Measurements from ENCODE around the gene IGF2R. TPM values are rescaled to one million over a fixed set of nuclear protein-coding genes. Genes with fewer than 3 reads are reported as not detected.

IGF2R gene
- total and polyA plus RNA-seq, 2 of the 13 experiments (the other 11 are each of a cell fraction or from before 2014, with no cell fraction given): 38.3 to 70.0 TPM

GRCh38 chr6:160036790-160037206, 67.9 kb downstream of the IGF2R start:
- ATAC-seq: no peak
- CTCF ChIA-PET (ENCODE audit: low intra/inter-chr PET ratio, low total read pairs): no interaction called here
- 96% methylated on average over 4 of the region's 4 CpGs for WGBS (ENCODE audit: low lambda C conversion rate)

DNA sequence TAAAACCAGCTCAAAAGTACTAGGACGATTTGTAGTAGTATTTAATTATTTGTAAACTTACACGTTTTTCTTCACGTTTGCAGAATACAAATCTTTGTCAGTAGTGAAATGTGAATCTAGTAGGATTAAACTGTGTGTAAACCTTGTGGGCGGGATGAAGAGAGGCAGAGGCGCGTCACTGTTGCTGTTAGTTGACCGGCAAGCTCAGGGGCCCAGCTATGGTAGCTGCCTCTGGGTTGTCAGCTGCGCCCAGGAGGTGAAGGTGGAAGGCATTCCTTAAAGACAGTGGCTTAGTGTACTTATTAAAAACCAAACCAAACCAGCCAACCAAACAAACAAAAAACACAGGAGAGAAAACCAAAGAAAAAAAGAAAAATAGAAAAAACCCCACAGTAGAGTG, 69.6 kb downstream of the IGF2R start:
- Histone ChIP-seq H3K4me3 (replicated peaks in 1 of 3; ENCODE audit: insufficient read depth in 1 of 3, low read depth in 2 of 3, low read length in 3 of 3) (no peak overlapping the region), H3K27ac (ENCODE audit: extremely low read length, insufficient read depth, low read length) (no peak overlapping the region), H3K9me3 (ENCODE audit: low read length) (no peaks in the 10 kb centered on the region), H3K36me3 (replicated peaks in 1 of 2; ENCODE audit: control insufficient read depth in 1 of 2, insufficient read depth in 2 of 2, low read length in 2 of 2) (peaks cover 34 to 82% of the 10 kb centered on the region in 2 experiments), H3K4me1 (ENCODE audit: insufficient read depth, low read length) (peaks cover 23% of the 10 kb centered on the region), H3K27me3 (ENCODE audit: control insufficient read depth in 1 of 2, insufficient read depth in 2 of 2, low read length in 2 of 2) (no peaks in the 10 kb centered on the region), H3K79me2 (ENCODE audit: insufficient read depth, low read length) (no peaks in the 10 kb centered on the region), H4K20me1 (ENCODE audit: insufficient read depth, low read length) (peaks cover 3% of the 10 kb centered on the region; the same call in 1 of the 2 replicates), H3K4me2 (ENCODE audit: low read depth, low read length) (no peak overlapping the region), H2AFZ (ENCODE audit: low read length) (no peak overlapping the region), H3K9ac (ENCODE audit: insufficient read depth, low read depth, low read length) (no peak overlapping the region)
- no peak for FAIRE-seq
- in situ Hi-C loops (cut with HindIII; ENCODE audit: extremely low pct_ligation_motif_present, low pct_unique_long_range_greater_than_20kb): no loop called here
- 94% methylated on average over 8 of the region's 8 CpGs for WGBS (ENCODE audit: low lambda C conversion rate)
- TF ChIP-seq THAP11 (CRISPR knock-in tag; IDR thresholded peaks at IDR 0.05) (no peak), ZNF616 (CRISPR knock-in tag; IDR thresholded peaks at IDR 0.05; ENCODE audit: low read depth) (no peak), POLR2AphosphoS5 (IDR thresholded peaks at IDR 0.05; ENCODE audit: low read depth, low read length) (no peak), KLF13 (CRISPR knock-in tag; IDR thresholded peaks at IDR 0.05) (no peak), ZNF260 (CRISPR knock-in tag; IDR thresholded peaks at IDR 0.05; ENCODE audit: borderline replicate concordance, low read depth) (no peak), SETDB1 (CRISPR knock-in tag; IDR thresholded peaks at IDR 0.05; ENCODE audit: borderline replicate concordance) (no peak), RNF2 (conservative IDR thresholded peaks at IDR 0.05; ENCODE audit: low read depth) (no peak), GPN1 (CRISPR knock-in tag; IDR thresholded peaks at IDR 0.05; ENCODE audit: borderline replicate concordance) (no peak), ZNF251 (CRISPR knock-in tag; IDR thresholded peaks at IDR 0.05) (no peak), ZNF558 (CRISPR knock-in tag; IDR thresholded peaks at IDR 0.05; ENCODE audit: borderline replicate concordance) (no peak), CHD4 (IDR thresholded peaks at IDR 0.05; ENCODE audit: borderline replicate concordance, low read length) (no peak), ZNF772 (CRISPR knock-in tag; IDR thresholded peaks at IDR 0.05) (no peak)
- TF ChIP-seq, protein P1, sequence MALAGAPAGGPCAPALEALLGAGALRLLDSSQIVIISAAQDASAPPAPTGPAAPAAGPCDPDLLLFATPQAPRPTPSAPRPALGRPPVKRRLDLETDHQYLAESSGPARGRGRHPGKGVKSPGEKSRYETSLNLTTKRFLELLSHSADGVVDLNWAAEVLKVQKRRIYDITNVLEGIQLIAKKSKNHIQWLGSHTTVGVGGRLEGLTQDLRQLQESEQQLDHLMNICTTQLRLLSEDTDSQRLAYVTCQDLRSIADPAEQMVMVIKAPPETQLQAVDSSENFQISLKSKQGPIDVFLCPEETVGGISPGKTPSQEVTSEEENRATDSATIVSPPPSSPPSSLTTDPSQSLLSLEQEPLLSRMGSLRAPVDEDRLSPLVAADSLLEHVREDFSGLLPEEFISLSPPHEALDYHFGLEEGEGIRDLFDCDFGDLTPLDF (CRISPR knock-in tag; IDR thresholded peaks at IDR 0.05): no peak
- no peak for DNase-seq (ENCODE audit: low spot score)
- no TSS peak for BruUV-seq (replicated peaks)
- CTCF ChIA-PET (ENCODE audit: low intra/inter-chr PET ratio, low total read pairs): no interaction called here
- POLR2A ChIA-PET: no interaction called here
- intact Hi-C loops (cut with micrococcal nuclease; ENCODE audit: unreplicated experiment): no loop called here
- no peak for ATAC-seq

More at GRCh38 chr6:160036790-160037206, 67.9 kb downstream of the IGF2R start:
- intact Hi-C loops (cut with micrococcal nuclease; ENCODE audit: unreplicated experiment) (no loop called here), in situ Hi-C loops (cut with HindIII; ENCODE audit: extremely low pct_ligation_motif_present, low pct_unique_long_range_greater_than_20kb) (no loop called here)
- H3K4me2 ChIP-seq (ENCODE audit: low read depth, low read length): no peak overlapping the region
- peaks cover 7% of the 10 kb centered on the region for H3K4me1 ChIP-seq (ENCODE audit: insufficient read depth, low read length)
- POLR2A ChIA-PET: no interaction called here
- DNase-seq (ENCODE audit: low spot score): no peak
- H3K27ac ChIP-seq (ENCODE audit: extremely low read length, insufficient read depth, low read length): no peak overlapping the region
- H3K9ac ChIP-seq (ENCODE audit: insufficient read depth, low read depth, low read length): no peak overlapping the region
- H4K20me1 ChIP-seq (ENCODE audit: insufficient read depth, low read length): no peaks in the 10 kb centered on the region
- peaks cover 43 to 90% of the 10 kb centered on the region in 2 experiments for H3K36me3 ChIP-seq (replicated peaks in 1 of 2; ENCODE audit: control insufficient read depth in 1 of 2, insufficient read depth in 2 of 2, low read length in 2 of 2)
- H3K9me3 ChIP-seq (ENCODE audit: low read length): no peaks in the 10 kb centered on the region
- no peaks in the 10 kb centered on the region for H3K27me3 ChIP-seq (ENCODE audit: control insufficient read depth in 1 of 2, insufficient read depth in 2 of 2, low read length in 2 of 2)
- TSS peak; percentile 14 for BruUV-seq (replicated peaks)
- H2AFZ ChIP-seq (ENCODE audit: low read length): no peak overlapping the region
- FAIRE-seq: no peak
- no peak overlapping the region for H3K4me3 ChIP-seq (replicated peaks in 1 of 3; ENCODE audit: insufficient read depth in 1 of 3, low read depth in 2 of 3, low read length in 3 of 3)
- no peaks in the 10 kb centered on the region for H3K79me2 ChIP-seq (ENCODE audit: insufficient read depth, low read length)
- TF ChIP-seq RBM22 (optimal IDR thresholded peaks at IDR 0.05; ENCODE audit: low read length): peak; percentile 36
- TF ChIP-seq SMAD1 (CRISPR knock-in tag; IDR thresholded peaks at IDR 0.05; ENCODE audit: borderline replicate concordance, low read depth): no peak

Measured in HepG2 (cell line).